Choroid plexus epithelial cell (primary cell): ENCODE measurements around the gene TIGAR.

ENCODE experiments used
- DNase-seq: peaks from one replicate; pipeline ENCODE4 v3.0.0-alpha.2; 2010; ENCODE audit warnings: low read depth
- H3K4me3 ChIP-seq: 2 replicates; pipeline ENCODE4 v1.5.1; 2011; ENCODE audit warnings: low read depth, mild to moderate bottlenecking, control low read depth, low read length, moderate library complexity
- CTCF ChIP-seq: conservative IDR thresholded peaks from 2 replicates; pipeline ENCODE4 v1.5.1; 2011; ENCODE audit warnings: low read depth, mild to moderate bottlenecking, control low read depth, inconsistent platforms, low read length, moderate library complexity

TIGAR gene

GRCh38 chr12:4355156-4356040, 34.4 kb downstream of the TIGAR start:
- TF ChIP-seq CTCF = no peak
- peak; percentile 9 for DNase-seq
- H3K4me3 ChIP-seq = no peak overlapping the region

- DNase-seq = peak; percentile 40
- peak; percentile 65 for TF ChIP-seq CTCF
- no peak overlapping the region for H3K4me3 ChIP-seq
Observed at GRCh38 chr12:4356041-4356327, 35.0 kb downstream of the TIGAR start.

GRCh38 chr12:4366090-4366489, 45.1 kb downstream of the TIGAR start:
- no peak for TF ChIP-seq CTCF
- DNase-seq = no peak
- no peak overlapping the region for H3K4me3 ChIP-seq

GRCh38 chr12:4369548-4369947, 48.5 kb downstream of the TIGAR start:
- H3K4me3 ChIP-seq = no peak overlapping the region
- no peak for DNase-seq
- TF ChIP-seq CTCF = no peak

- no peak for TF ChIP-seq CTCF
- no peak overlapping the region for H3K4me3 ChIP-seq
Observed at GRCh38 chr12:4370265-4370664, 49.3 kb downstream of the TIGAR start.

GRCh38 chr12:4372653-4373052, 51.6 kb downstream of the TIGAR start:
- TF ChIP-seq CTCF = no peak
- H3K4me3 ChIP-seq = no peak overlapping the region
- DNase-seq = no peak

More at GRCh38 chr12:4370265-4370664, 49.3 kb downstream of the TIGAR start:
- no peak for DNase-seq

- no peak overlapping the region for H3K4me3 ChIP-seq
- TF ChIP-seq CTCF = no peak
- DNase-seq = no peak
Observed at GRCh38 chr12:4375449-4375848, 54.4 kb downstream of the TIGAR start.
